Stimulated activated CD8-positive, alpha-beta memory T cell treated with anti-CD3 and anti-CD28 coated beads, Interleukin-7, amount 100 ng/mL, for 4 hours (primary cell): ENCODE measurements around the gene DOCK7.

Experiments used
- DNase-seq, 2 donors: peaks; one replicate each; pipeline ENCODE4 v3.0.0-alpha.2; 2020; ENCODE audit warnings: low read depth in 2 of 2

DOCK7 gene

GRCh38 chr1:62450301-62450700 is 237.9 kb downstream of the DOCK7 start:
- no peak for DNase-seq

DNA sequence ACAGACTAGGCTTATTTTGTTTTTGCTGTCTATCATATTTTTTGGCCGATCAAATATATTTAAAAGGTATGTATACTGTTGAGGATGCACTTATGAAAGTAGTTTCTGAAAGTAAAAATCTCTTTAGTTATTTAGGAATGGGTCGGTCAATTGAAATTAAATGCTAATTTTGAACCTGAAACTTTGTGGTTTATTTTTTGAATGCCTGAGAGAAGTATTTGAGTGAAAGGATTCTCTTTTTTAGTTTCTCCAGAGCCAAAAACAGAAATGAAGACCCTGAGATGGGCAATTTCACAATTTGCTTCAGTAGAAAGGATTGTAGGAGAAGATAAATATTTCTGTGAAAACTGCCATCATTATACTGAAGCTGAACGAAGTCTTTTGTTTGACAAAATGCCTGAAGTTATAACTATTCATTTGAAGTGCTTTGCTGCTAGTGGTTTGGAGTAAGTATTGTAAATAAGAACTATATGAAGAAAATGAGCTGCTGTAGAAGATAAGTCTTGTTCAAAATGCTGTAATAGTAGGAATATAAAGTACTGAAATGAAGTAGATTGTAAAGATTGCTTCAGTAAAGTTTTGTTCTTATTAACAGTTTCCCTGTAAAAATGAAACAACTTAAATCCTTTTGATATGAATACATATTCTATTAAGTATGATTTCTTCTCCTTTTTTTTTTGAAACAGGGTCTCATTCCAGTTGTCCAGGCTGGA is 239.8 kb downstream of the DOCK7 start:
- no peak for DNase-seq

DNA sequence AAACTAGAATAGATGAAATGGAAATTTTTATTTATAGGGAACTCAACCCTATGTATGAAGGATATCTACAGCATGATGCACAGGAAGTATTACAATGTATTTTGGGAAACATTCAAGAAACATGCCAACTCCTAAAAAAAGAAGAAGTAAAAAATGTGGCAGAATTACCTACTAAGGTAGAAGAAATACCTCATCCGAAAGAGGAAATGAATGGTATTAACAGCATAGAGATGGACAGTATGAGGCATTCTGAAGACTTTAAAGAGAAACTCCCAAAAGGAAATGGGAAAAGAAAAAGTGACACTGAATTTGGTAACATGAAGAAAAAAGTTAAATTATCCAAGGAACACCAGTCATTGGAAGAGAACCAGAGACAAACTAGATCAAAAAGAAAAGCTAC is 243.5 kb downstream of the DOCK7 start:
- DNase-seq: no peak

- no peak for DNase-seq
Measured at GRCh38 chr1:62439652-62440371, 248.4 kb downstream of the DOCK7 start.

DNA sequence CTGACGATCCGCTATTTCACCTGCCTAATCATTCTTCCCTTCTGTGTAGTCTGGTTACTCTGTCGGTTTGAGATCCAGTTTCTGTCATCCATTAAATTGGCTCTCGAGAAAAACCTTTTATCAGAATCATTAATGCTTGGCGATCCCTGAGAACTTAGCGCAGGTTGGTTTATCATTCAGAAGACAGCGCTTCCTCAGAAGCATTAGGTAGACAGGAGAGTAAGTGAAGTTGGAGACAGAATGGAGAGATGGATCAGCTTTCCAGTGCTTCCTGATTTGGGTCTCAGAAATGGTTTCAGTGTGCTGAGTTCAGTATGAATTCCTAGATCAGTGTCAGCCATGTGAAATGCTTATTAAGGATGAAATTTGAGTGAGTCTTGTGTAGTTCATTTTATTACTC is 250.0 kb downstream of the DOCK7 start:
- DNase-seq: no peak

DNA sequence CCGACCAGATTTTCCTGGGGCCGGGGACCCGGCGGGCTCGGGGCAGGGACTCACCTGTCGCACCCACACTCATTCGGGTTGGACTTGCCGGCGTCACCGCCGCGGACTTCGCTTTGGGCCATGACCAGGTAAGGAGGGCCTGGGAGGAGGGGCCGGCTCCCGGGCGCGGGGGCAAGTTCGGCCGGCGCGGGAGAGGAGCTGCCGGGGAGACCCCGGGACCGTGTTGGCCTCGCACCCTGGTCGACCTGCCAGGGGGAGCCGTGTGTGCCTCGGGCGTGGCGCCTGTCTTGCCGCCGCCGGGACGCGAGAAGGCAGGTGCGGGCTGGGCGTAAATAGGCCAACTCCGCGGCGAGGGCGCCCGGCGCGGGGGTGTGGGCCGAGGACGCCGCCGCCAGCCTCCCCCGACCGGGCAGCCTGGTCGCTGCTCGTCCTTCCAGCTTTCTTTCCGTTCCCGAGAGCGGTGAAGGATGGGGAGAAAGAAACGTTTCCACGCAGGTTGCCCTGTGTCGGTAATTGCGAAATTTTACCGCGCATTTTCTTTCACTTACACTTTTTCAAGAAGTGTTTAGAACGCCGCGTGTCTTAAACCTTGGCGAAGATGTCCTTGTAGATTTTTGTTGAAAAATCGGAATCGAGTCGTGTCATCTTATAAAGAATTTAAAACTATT is 250.8 kb downstream of the DOCK7 start:
- peak in 1 of 2 donors; percentile 36 for DNase-seq

DNA sequence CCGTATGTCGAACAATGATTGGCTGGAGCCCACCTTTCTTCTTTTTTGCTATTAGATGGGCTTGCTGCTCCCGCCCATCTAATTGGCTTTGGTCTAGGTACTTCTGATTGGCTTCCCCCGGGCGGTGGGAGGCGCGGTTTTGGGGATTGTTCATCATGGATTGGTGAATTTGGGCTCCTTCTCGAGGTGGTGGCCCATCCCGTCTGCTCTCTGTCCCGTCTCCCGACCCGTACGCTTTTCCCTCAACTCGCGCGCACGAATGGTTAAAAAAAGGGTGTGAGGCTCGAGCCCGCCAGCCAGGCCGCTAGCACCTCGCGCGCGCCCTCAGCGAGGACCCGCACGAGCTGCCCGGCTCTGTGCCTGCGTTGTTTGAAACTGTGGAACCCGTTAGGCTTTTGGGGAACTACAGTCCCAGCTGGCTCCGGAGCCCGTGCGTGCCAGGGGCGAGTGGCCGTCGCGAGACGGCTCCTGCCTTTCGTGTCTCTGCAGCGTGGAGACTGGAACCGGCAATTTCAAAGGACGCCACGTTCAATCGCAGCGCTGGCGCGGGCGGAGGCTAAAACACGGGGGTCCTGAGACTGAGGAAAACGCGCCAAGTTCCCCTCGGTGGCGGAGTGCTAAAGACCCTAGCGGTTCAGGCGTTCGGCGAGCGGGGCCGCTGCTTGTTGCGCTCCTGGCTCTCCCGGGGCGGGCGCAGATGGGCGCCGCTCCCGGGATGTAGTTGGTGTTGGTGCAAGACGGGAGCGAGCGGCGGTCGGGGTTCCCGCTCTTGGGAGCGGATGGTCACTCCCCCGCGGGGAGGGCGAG is 251.5 kb downstream of the DOCK7 start, which contains the start of gene USP1:
USP1 (plus strand) TSS at position 584 of the 807 bp plus-strand sequence. CDS start 2,819 bp downstream, outside the sequence.
- peak; percentile 95 to 98 for DNase-seq

- peak in 1 of 2 donors; percentile 96 for DNase-seq
Measured at GRCh38 chr1:62436039-62436465, 252.1 kb downstream of the DOCK7 start.

GRCh38 chr1:62435231-62436038 is 252.8 kb downstream of the DOCK7 start:
- DNase-seq: no peak

DNA sequence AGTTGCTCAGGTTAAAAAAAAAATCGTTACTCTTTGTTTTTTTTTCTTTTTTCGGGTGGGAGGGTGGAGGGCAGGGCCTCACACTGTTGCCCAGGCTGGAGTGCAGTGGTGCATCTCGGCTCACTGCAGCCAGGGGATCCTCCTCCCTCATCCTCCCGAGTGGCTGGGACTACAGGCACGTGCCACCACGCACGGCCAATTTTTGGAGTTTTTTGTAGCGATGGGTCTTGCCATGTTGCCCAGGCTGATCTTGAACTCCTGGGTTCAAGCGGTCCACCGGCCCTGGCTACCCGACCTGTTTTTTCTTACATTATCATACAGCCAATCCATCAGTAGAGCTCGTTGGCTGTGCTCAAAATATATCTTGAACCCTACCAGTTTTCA is 253.6 kb downstream of the DOCK7 start:
- no peak for DNase-seq

DNA sequence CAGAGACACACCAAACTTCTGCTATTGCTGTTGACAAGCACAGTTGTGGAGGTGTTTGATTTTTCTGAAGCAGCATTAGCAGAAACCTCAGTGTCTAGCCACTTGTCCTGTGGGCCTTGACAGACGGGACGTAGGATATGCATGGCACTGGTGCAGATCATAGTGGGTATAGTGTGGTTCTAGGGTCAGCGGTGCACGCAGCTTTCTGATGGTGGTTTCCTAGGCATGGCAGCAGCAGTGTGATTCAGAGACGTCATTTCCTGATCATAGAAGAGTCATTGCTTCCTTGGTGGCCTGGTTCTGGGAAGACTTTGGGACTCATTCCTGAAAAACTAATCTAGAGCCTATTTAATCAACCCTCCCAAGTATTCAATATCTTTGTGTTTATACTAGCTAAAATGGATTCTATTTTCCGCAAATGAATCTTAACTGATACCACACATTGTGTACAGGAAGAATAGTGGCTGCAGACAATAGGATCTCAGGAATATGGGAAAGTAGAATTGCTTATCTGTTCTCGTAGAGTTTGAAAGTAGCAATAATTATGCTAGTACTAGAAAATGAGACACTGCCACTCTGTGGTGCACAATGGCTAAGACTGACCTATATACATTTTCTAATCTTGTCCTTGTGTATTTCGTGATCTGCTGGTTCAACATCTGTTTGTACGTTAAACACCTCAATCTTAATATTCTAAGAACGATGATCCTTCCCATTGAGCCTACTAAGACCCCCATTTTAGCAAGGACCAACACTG is 254.1 kb downstream of the DOCK7 start:
- DNase-seq: no peak

DNA sequence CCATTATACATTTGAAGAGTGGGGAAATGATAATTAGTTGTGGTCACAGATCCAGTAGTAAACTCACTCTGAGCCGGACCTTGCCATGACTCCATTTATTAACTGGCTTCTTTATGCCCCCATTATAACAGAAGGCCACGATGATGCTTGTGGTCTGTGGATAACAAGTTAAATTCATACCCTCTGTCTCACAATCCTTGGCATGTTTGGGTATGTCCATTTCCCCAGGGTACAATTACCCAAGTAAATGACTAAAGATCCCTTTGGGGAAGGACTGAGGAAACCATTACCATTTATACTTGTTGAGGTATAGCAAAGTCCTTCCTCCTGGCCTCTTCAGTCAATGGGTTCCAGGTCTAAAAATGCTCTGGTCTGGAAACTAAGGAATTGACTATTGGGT is 258.6 kb downstream of the DOCK7 start:
- DNase-seq: no peak

- DNase-seq: no peak
Measured at GRCh38 chr1:62428351-62428750, 259.8 kb downstream of the DOCK7 start.

GRCh38 chr1:62426794-62427193 is 261.4 kb downstream of the DOCK7 start:
- no peak for DNase-seq

GRCh38 chr1:62426237-62426636 is 261.9 kb downstream of the DOCK7 start:
- no peak for DNase-seq

DNA sequence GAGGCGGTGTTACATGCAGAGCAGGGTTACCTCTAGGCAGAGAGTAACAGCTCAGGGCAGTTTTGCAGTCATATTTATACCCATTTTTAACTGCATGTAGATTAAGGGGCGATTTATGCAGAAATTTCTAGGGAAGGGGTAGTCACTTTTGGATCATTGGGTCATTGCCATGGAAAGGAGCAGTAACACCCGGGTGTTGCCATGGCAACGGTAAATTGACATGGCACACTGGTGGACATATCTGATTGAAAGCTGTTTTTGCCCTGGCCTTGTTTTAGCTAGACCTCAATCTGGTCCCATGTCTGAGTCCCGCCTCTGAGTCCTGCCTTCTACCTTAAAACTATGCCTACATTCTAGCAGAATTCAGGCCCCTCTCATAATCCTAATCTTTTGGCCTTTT is 263.1 kb downstream of the DOCK7 start:
- no peak for DNase-seq

GRCh38 chr1:62424411-62424810 is 263.8 kb downstream of the DOCK7 start:
- no peak for DNase-seq

GRCh38 chr1:62423580-62424242 is 264.5 kb downstream of the DOCK7 start:
- no peak for DNase-seq

- DNase-seq: no peak
Measured at GRCh38 chr1:62420214-62420613, 268.0 kb downstream of the DOCK7 start.
